H1 (cell line): Measurements from ENCODE around the gene ZNF506. TPM values are rescaled to one million over a fixed set of nuclear protein-coding genes. Genes with fewer than 3 reads are reported as not detected.
"Not testable (repeated sequence)": the region's sequence is repeated elsewhere in the genome, so short reads cannot be mapped to it uniquely, and the experiment has no call there.

Source experiments
- CTCF ChIA-PET: fragments of 300-600 bp; sonication (Branson Sonifier 250); formaldehyde crosslinking; loops from one replicate; lab custom pipeline; 2021; ENCODE audit not compliant: partially characterized antibody; lab: Charles Lee
- POLR2A ChIA-PET: fragments of 300-600 bp; sonication (Branson Sonifier 250); formaldehyde crosslinking; loops from one replicate; lab custom pipeline; 2021; ENCODE audit warnings: inconsistent platforms; ENCODE audit not compliant: partially characterized antibody; lab: Charles Lee
- DNase-seq, 2 experiments: peaks; one replicate each; pipeline versions ENCODE4 v3.0.0 to v3.0.0-alpha.2; 2010 to 2022; ENCODE audit warnings: low spot score in 2 of 2, low read depth in 1 of 2, mixed read lengths in 1 of 2
- FAIRE-seq: peaks from 2 replicates; lab custom pipeline; 2011; peaks lifted over from hg19 to GRCh38; lab: Jason Lieb, UNC
- H2AFZ ChIP-seq: 2 replicates; pipeline ENCODE4 v1.8.1; 2012; ENCODE audit warnings: low read length, inconsistent platforms
- H2AK5ac ChIP-seq: 2 replicates; pipeline ENCODE4 v1.6.1; 2013; ENCODE audit warnings: low read depth, low read length
- H2BK120ac ChIP-seq: replicated peaks from 2 replicates; pipeline ENCODE3; 2013; ENCODE audit warnings: low read depth, low read length, inconsistent platforms
- H2BK12ac ChIP-seq: 2 replicates; pipeline ENCODE4 v1.6.1; 2013; ENCODE audit warnings: low read depth, low read length
- H2BK15ac ChIP-seq: 2 replicates; pipeline ENCODE4 v1.6.1; 2013; ENCODE audit warnings: low read length
- H2BK20ac ChIP-seq: 2 replicates; pipeline ENCODE4 v1.6.1; 2013; ENCODE audit warnings: low read length
- H2BK5ac ChIP-seq: 2 replicates; pipeline ENCODE4 v1.6.1; 2013; ENCODE audit warnings: low read depth, low read length
- H3K14ac ChIP-seq: 2 replicates; pipeline ENCODE4 v1.6.1; 2013; ENCODE audit warnings: inconsistent platforms; ENCODE audit not compliant: insufficient read length
- H3K18ac ChIP-seq: 2 replicates; pipeline ENCODE4 v1.6.1; 2013; ENCODE audit warnings: low read length; ENCODE audit errors: extremely low read depth
- H3K23ac ChIP-seq: 2 replicates; pipeline ENCODE4 v1.6.1; 2013; ENCODE audit warnings: inconsistent platforms; ENCODE audit not compliant: insufficient read length
- H3K23me2 ChIP-seq: 2 replicates; pipeline ENCODE4 v1.6.1; 2013; ENCODE audit warnings: low read depth, low read length
- H3K27ac ChIP-seq: 2 replicates; pipeline ENCODE4 v1.6.1; 2011; ENCODE audit warnings: low read depth, low read length, inconsistent platforms
- H3K27me3 ChIP-seq, 4 experiments: replicated peaks in 1 of 4; 1 replicate in 1 of 4; 2 replicates in 3 of 4; pipeline versions ENCODE4 v1.6.1 to v1.8.1; 2011 to 2013; ENCODE audit warnings: low read length in 3 of 4, mild to moderate bottlenecking in 3 of 4, inconsistent platforms in 2 of 4, mixed read lengths in 2 of 4, moderate library complexity in 1 of 4; ENCODE audit not compliant: control insufficient read depth in 3 of 4, insufficient read depth in 3 of 4; ENCODE audit errors: extremely low read depth in 1 of 4
- H3K36me3 ChIP-seq, 4 experiments: 2 replicates each; pipeline versions ENCODE4 v1.6.1 to v1.8.1; 2011 to 2013; ENCODE audit warnings: mild to moderate bottlenecking in 4 of 4, low read length in 3 of 4, moderate library complexity in 2 of 4, control low read depth in 1 of 4, inconsistent platforms in 1 of 4; ENCODE audit not compliant: insufficient read depth in 4 of 4, control insufficient read depth in 2 of 4
- H3K4ac ChIP-seq: replicated peaks from 2 replicates; pipeline ENCODE3; 2013; ENCODE audit warnings: low read length, low read depth, mixed read lengths, inconsistent platforms; ENCODE audit not compliant: insufficient read length
- H3K4me1 ChIP-seq, 4 experiments: replicated peaks in 1 of 4; 1 replicate in 1 of 4; 2 replicates in 3 of 4; pipeline versions ENCODE4 v1.6.1 to v1.8.1; 2011 to 2013; ENCODE audit warnings: low read length in 3 of 4, inconsistent platforms in 2 of 4, mixed read lengths in 1 of 4; ENCODE audit not compliant: insufficient read depth in 4 of 4, control insufficient read depth in 3 of 4
- H3K4me2 ChIP-seq, 2 experiments: 2 replicates each; pipeline versions ENCODE4 v1.6.1 to v1.8.1; 2011 to 2013; ENCODE audit warnings: low read depth in 2 of 2, low read length in 2 of 2, control low read depth in 1 of 2, inconsistent platforms in 1 of 2, mild to moderate bottlenecking in 1 of 2; ENCODE audit not compliant: insufficient read depth in 1 of 2
- H3K4me3 ChIP-seq, 4 experiments: fragments of 200-600, 300-600 bp in 1 of 4; sonication (generic), shearing (Covaris generic), sonication (Bioruptor Twin) in 1 of 4; 2 replicates each; pipeline versions ENCODE4 v1.5.1 to v1.8.1; 2011 to 2016; ENCODE audit warnings: low read length in 4 of 4, low read depth in 3 of 4, control low read depth in 2 of 4, inconsistent platforms in 2 of 4, mild to moderate bottlenecking in 2 of 4, mixed read lengths in 1 of 4, moderate library complexity in 1 of 4; ENCODE audit not compliant: insufficient read depth in 2 of 4; ENCODE audit errors: extremely low read depth in 1 of 4
- H3K56ac ChIP-seq: replicated peaks from 2 replicates; pipeline ENCODE3; 2013; ENCODE audit warnings: low read depth, mild to moderate bottlenecking, mixed read lengths, low read length, inconsistent platforms; ENCODE audit not compliant: insufficient read length
- H3K79me1 ChIP-seq: 2 replicates; pipeline ENCODE4 v1.6.1; 2013; ENCODE audit warnings: low read depth, low read length, control low read depth
- H3K79me2 ChIP-seq, 2 experiments: 2 replicates each; pipeline versions ENCODE4 v1.6.1 to v1.8.1; 2012 to 2013; ENCODE audit warnings: low read length in 2 of 2, mild to moderate bottlenecking in 2 of 2, inconsistent platforms in 1 of 2; ENCODE audit not compliant: insufficient read depth in 2 of 2, control insufficient read depth in 1 of 2
- H3K9ac ChIP-seq, 4 experiments: replicated peaks in 1 of 4; 1 replicate in 1 of 4; 2 replicates in 3 of 4; pipeline versions ENCODE4 v1.6.1 to v1.8.1; 2011 to 2013; ENCODE audit warnings: low read depth in 3 of 4, low read length in 3 of 4, control low read depth in 2 of 4, mild to moderate bottlenecking in 2 of 4, moderate library complexity in 2 of 4, inconsistent platforms in 1 of 4; ENCODE audit errors: extremely low read depth in 1 of 4
- H3K9me3 ChIP-seq, 2 experiments: 2 replicates each; pipeline versions ENCODE4 v1.6.1 to v1.8.1; 2012 to 2013; ENCODE audit warnings: mild to moderate bottlenecking in 2 of 2, moderate library complexity in 2 of 2, control low read depth in 1 of 2, inconsistent platforms in 1 of 2, low read depth in 1 of 2, low read length in 1 of 2, mixed read lengths in 1 of 2; ENCODE audit not compliant: insufficient read depth in 2 of 2
- H4K20me1 ChIP-seq, 2 experiments: replicated peaks in 1 of 2; 2 replicates each; pipeline versions ENCODE3 to v1.8.1; 2011 to 2013; ENCODE audit warnings: inconsistent platforms in 2 of 2, low read length in 2 of 2, mild to moderate bottlenecking in 1 of 2; ENCODE audit not compliant: insufficient read depth in 2 of 2, control insufficient read depth in 1 of 2
- H4K5ac ChIP-seq: 2 replicates; pipeline ENCODE4 v1.6.1; 2013; ENCODE audit warnings: low read length, low read depth, mixed read lengths, inconsistent platforms; ENCODE audit not compliant: insufficient read length
- H4K8ac ChIP-seq: 2 replicates; pipeline ENCODE4 v1.8.0; 2013; ENCODE audit warnings: mild to moderate bottlenecking, moderate library complexity, low read length, inconsistent platforms; ENCODE audit not compliant: insufficient read depth; ENCODE audit errors: extremely low read depth
- H4K91ac ChIP-seq: replicated peaks from 2 replicates; pipeline ENCODE3; 2013; ENCODE audit warnings: low read length, mixed read lengths, inconsistent platforms; ENCODE audit not compliant: insufficient read length
- WGBS, 2 experiments: shearing (Covaris generic) in 1 of 2; methylation state at CpG; one replicate each; pipeline versions ENCODE4 v1.1.6 to v1.1.7; 2013 to 2015; ENCODE audit warnings: low lambda C conversion rate in 2 of 2, mixed read lengths in 2 of 2, inconsistent platforms in 1 of 2, low coverage in 1 of 2, missing lambda C conversion rate in 1 of 2; ENCODE audit not compliant: insufficient replicate concordance in 2 of 2, insufficient coverage in 1 of 2, insufficient read length in 1 of 2; ENCODE audit errors: extremely low coverage in 1 of 2, missing lambda C conversion rate in 1 of 2; 5-methylcytosine and 5-hydroxymethylcytosine counted together
- polyA plus RNA-seq, 7 experiments: library from polyadenylated mRNA; depleted of rRNA in 3 of 7; stranded (reverse) in 5 of 7; unstranded in 2 of 7; fragments of >200 nt in 5 of 7; fragments of 200-250 nt in 2 of 7; gene quantifications; 1 replicate in 5 of 7; 2 replicates in 1 of 7; 4 replicates in 1 of 7; pipeline versions ENCODE4 v1.2.1 to v1.2.3, GENCODE V29; 2011 to 2013; ENCODE audit warnings: missing spikeins in 2 of 7, mixed read lengths in 2 of 7
- total RNA-seq: library from RNA; stranded (reverse); fragmentation: NEBNext Ultra II Directional; extraction: Animal tissue kit (Norgen Biotek cat#: 25700); gene quantifications from 2 replicates; pipeline ENCODE4 v1.2.1, GENCODE V29; 2021

ZNF506 gene
- total and polyA plus RNA-seq, 2 of the 8 experiments (the other 6 are each of a cell fraction or from before 2014, with no cell fraction given) = 4.5 to 8.3 TPM

GRCh38 chr19:19870086-19870485 is 48.5 kb upstream of the ZNF506 start:
- ChIA-PET POLR2A (interaction anchor here (0.6 to 19.0 kb wide), 3 partner anchors 10 to 46 kb away, joined by 3 to 453 read pairs (median 27); partner anchors contain the start of gene ZNF93), CTCF (interaction anchor here (1.1 to 1.3 kb wide), 2 partner anchors 17 to 313 kb away, joined by 3 read pairs; no protein-coding TSS in a partner anchor)
- H3K4me3 ChIP-seq, H2BK120ac ChIP-seq, H3K4me1 ChIP-seq, H3K23ac ChIP-seq, FAIRE-seq, H3K18ac ChIP-seq, H3K4me2 ChIP-seq, H3K9me3 ChIP-seq, H2BK20ac ChIP-seq, H4K8ac ChIP-seq, H2AFZ ChIP-seq, H3K27me3 ChIP-seq, H2AK5ac ChIP-seq, H4K91ac ChIP-seq, H3K23me2 ChIP-seq, H4K5ac ChIP-seq, H3K56ac ChIP-seq, H3K4ac ChIP-seq, H3K79me1 ChIP-seq, H3K9ac ChIP-seq, DNase-seq, H2BK15ac ChIP-seq, H3K14ac ChIP-seq, H2BK12ac ChIP-seq, H3K27ac ChIP-seq, H2BK5ac ChIP-seq: not testable (repeated sequence)
- WGBS, 2 experiments = 95% methylated on average over 5 of the region's 5 CpGs; no CpG with 5 or more reads in 1 of the 2 experiments
- Histone ChIP-seq H3K79me2 (peaks cover 60 to 90% of the 10 kb centered on the region in 2 experiments), H4K20me1 (peaks cover 18 to 23% of the 10 kb centered on the region in 2 experiments), H3K36me3 (peaks cover 0 to 10% (median 0%) of the 10 kb centered on the region in 4 experiments; a peak in 3 of 8 replicates)
